ENCODE results near the gene ALG2.

Gene ALG2

GRCh38 chr9:99172124-99173091 is 49.3 kb downstream of the ALG2 start:
- H3F3A ChIP-seq (ENCODE audit: low read depth): no peaks in the 10 kb centered on the region
- H3K4me2 ChIP-seq (ENCODE audit: low read depth, low read length, poor library complexity, severe bottlenecking): no peak overlapping the region
- H3K4me1 ChIP-seq (ENCODE audit: insufficient read depth, low read length, poor library complexity, severe bottlenecking): peaks cover 12% of the 10 kb centered on the region
- no peak overlapping the region for H3K9ac ChIP-seq (ENCODE audit: low read depth, low read length, poor library complexity, severe bottlenecking)
- no peaks in the 10 kb centered on the region for H3K9me3 ChIP-seq (ENCODE audit: insufficient read depth, low read depth, low read length)
- no peak for TF ChIP-seq EZH2phosphoT487 (IDR thresholded peaks at IDR 0.05; ENCODE audit: borderline replicate concordance)
- no peak for TF ChIP-seq CTCF (conservative IDR thresholded peaks at IDR 0.05; ENCODE audit: low read length)
- no peak overlapping the region for H3K4me3 ChIP-seq (ENCODE audit: low read length, poor library complexity, severe bottlenecking)
- no peaks in the 10 kb centered on the region for H3K9me2 ChIP-seq (replicated peaks; ENCODE audit: low read depth, low read length)
- H2AFZ ChIP-seq (ENCODE audit: low read length): no peak overlapping the region
- H4K20me1 ChIP-seq (ENCODE audit: insufficient read depth, low read length, poor library complexity, severe bottlenecking): no peaks in the 10 kb centered on the region
- H3K79me2 ChIP-seq (ENCODE audit: insufficient read depth, low read length): no peaks in the 10 kb centered on the region
- no peaks in the 10 kb centered on the region for H3K36me3 ChIP-seq (ENCODE audit: insufficient read depth, low read length)
- no peaks in the 10 kb centered on the region for H3K27me3 ChIP-seq (ENCODE audit: insufficient read depth, low read length, poor library complexity, severe bottlenecking)

- Histone ChIP-seq H3K9me3 (ENCODE audit: insufficient read depth, low read depth, low read length) (no peaks in the 10 kb centered on the region), H3K36me3 (ENCODE audit: insufficient read depth, low read length) (no peaks in the 10 kb centered on the region), H2AFZ (ENCODE audit: low read length) (no peak overlapping the region), H3K4me2 (ENCODE audit: low read depth, low read length, poor library complexity, severe bottlenecking) (no peak overlapping the region), H3K4me1 (ENCODE audit: insufficient read depth, low read length, poor library complexity, severe bottlenecking) (peaks cover 20% of the 10 kb centered on the region), H3F3A (ENCODE audit: low read depth) (no peaks in the 10 kb centered on the region), H4K20me1 (ENCODE audit: insufficient read depth, low read length, poor library complexity, severe bottlenecking) (no peaks in the 10 kb centered on the region), H3K79me2 (ENCODE audit: insufficient read depth, low read length) (no peaks in the 10 kb centered on the region), H3K9me2 (replicated peaks; ENCODE audit: low read depth, low read length) (no peaks in the 10 kb centered on the region), H3K9ac (ENCODE audit: low read depth, low read length, poor library complexity, severe bottlenecking) (no peak overlapping the region), H3K27me3 (ENCODE audit: insufficient read depth, low read length, poor library complexity, severe bottlenecking) (no peaks in the 10 kb centered on the region), H3K4me3 (ENCODE audit: low read length, poor library complexity, severe bottlenecking) (no peak overlapping the region)
- TF ChIP-seq EZH2phosphoT487 (IDR thresholded peaks at IDR 0.05; ENCODE audit: borderline replicate concordance): no peak
- no peak for TF ChIP-seq CTCF (conservative IDR thresholded peaks at IDR 0.05; ENCODE audit: low read length)
Measured at GRCh38 chr9:99171225-99172123, 50.3 kb downstream of the ALG2 start.

GRCh38 chr9:99169982-99170761 is 51.6 kb downstream of the ALG2 start:
- no peaks in the 10 kb centered on the region for H4K20me1 ChIP-seq (ENCODE audit: insufficient read depth, low read length, poor library complexity, severe bottlenecking)
- no peak overlapping the region for H3K4me3 ChIP-seq (ENCODE audit: low read length, poor library complexity, severe bottlenecking)
- no peaks in the 10 kb centered on the region for H3F3A ChIP-seq (ENCODE audit: low read depth)
- no peaks in the 10 kb centered on the region for H3K9me3 ChIP-seq (ENCODE audit: insufficient read depth, low read depth, low read length)
- H3K36me3 ChIP-seq (ENCODE audit: insufficient read depth, low read length): no peaks in the 10 kb centered on the region
- peaks cover 20% of the 10 kb centered on the region for H3K4me1 ChIP-seq (ENCODE audit: insufficient read depth, low read length, poor library complexity, severe bottlenecking)
- H3K27me3 ChIP-seq (ENCODE audit: insufficient read depth, low read length, poor library complexity, severe bottlenecking): no peaks in the 10 kb centered on the region
- no peak overlapping the region for H3K9ac ChIP-seq (ENCODE audit: low read depth, low read length, poor library complexity, severe bottlenecking)
- H3K4me2 ChIP-seq (ENCODE audit: low read depth, low read length, poor library complexity, severe bottlenecking): no peak overlapping the region
- no peak overlapping the region; the same call in 1 of the 2 replicates for H2AFZ ChIP-seq (ENCODE audit: low read length)
- no peaks in the 10 kb centered on the region for H3K9me2 ChIP-seq (replicated peaks; ENCODE audit: low read depth, low read length)
- TF ChIP-seq EZH2phosphoT487 (IDR thresholded peaks at IDR 0.05; ENCODE audit: borderline replicate concordance): no peak
- no peak for TF ChIP-seq CTCF (conservative IDR thresholded peaks at IDR 0.05; ENCODE audit: low read length)
- H3K79me2 ChIP-seq (ENCODE audit: insufficient read depth, low read length): no peaks in the 10 kb centered on the region

Data from Loucy (cell line).